Transverse colon (tissue), 4 donors: ENCODE data around the gene CFAP119. TPM values are rescaled to one million over a fixed set of nuclear protein-coding genes. Genes with fewer than 3 reads are reported as not detected.

Experiments used
- DNase-seq: peaks from one replicate; pipeline ENCODE4 v3.0.0-alpha.2; 2019
- H3K27ac ChIP-seq, 4 donors: fragments of 200-600 bp; sonication (generic); 2 replicates each; pipeline ENCODE4 v1.5.1; 2016 to 2018; ENCODE audit warnings: inconsistent platforms in 4 of 4
- H3K27me3 ChIP-seq: fragments of 200-600 bp; sonication (generic); 2 replicates; pipeline ENCODE4 v1.5.1; 2017; ENCODE audit warnings: inconsistent platforms
- H3K36me3 ChIP-seq, 4 donors: fragments of 200-600 bp; sonication (generic); 2 replicates each; pipeline ENCODE4 v1.5.1; 2017 to 2019; ENCODE audit warnings: inconsistent platforms in 4 of 4
- H3K4me1 ChIP-seq, 4 donors: fragments of 200-600 bp; sonication (generic); 2 replicates each; pipeline ENCODE4 v1.5.1; 2017 to 2020; ENCODE audit warnings: inconsistent platforms in 4 of 4
- H3K4me3 ChIP-seq, 4 donors: fragments of 200-600 bp; sonication (generic); 1 replicate in 1 of 4; 2 replicates in 3 of 4; pipeline versions ENCODE4 v1.5.1 to v1.6.1; 2017 to 2019; ENCODE audit warnings: inconsistent platforms in 4 of 4
- H3K9me3 ChIP-seq, 2 donors: fragments of 200-600 bp; sonication (generic); 2 replicates each; pipeline ENCODE4 v1.5.1; 2017 to 2019; ENCODE audit warnings: inconsistent platforms in 2 of 2
- CTCF ChIP-seq, 5 experiments: fragments of 200-600 bp in 3 of 5; fragments of 450-650 bp in 2 of 5; sonication (generic) in 3 of 5; IDR thresholded peaks; 1 replicate in 2 of 5; 2 replicates in 3 of 5; pipeline ENCODE4 v1.5.1; 2016 to 2017; ENCODE audit warnings: antibody characterized with exemption in 5 of 5, inconsistent platforms in 3 of 5, mild to moderate bottlenecking in 2 of 5, moderate library complexity in 1 of 5
- EP300 ChIP-seq: sonication (generic); formaldehyde crosslinking; IDR thresholded peaks from one replicate; pipeline ENCODE4 v1.6.1; 2017; ENCODE audit warnings: antibody characterized with exemption, low read depth
- POLR2A ChIP-seq: fragments of 450-650 bp; IDR thresholded peaks from one replicate; pipeline ENCODE4 v1.6.1; 2016; ENCODE audit warnings: antibody characterized with exemption, mild to moderate bottlenecking, moderate library complexity
- POLR2AphosphoS5 ChIP-seq, 3 donors: sonication (generic); formaldehyde crosslinking; IDR thresholded peaks; one replicate each; pipeline ENCODE4 v1.6.1; 2016; ENCODE audit warnings: antibody characterized with exemption in 3 of 3
- WGBS, 2 donors: methylation state at CpG; one replicate each; pipeline ENCODE4 v1.1.5; 2018; ENCODE audit warnings: low coverage in 1 of 2; 5-methylcytosine and 5-hydroxymethylcytosine counted together
- in situ Hi-C, 4 donors: fragments of 200-750 bp; cut with MboI; loops; one replicate each; pipeline versions ENCODE4 v1.15.0 to v1.15.1; 2017; ENCODE audit warnings: low sequenced_read_pairs in 3 of 4, low pct_ligation_motif_present in 1 of 4, low pct_unique_long_range_greater_than_20kb in 1 of 4
- intact Hi-C: fragments of 100-400 bp; cut with DNase I; formaldehyde crosslinking; loops from one replicate; pipeline ENCODE4 v1.15.1; 2023; ENCODE audit warnings: low total_unique reads
- total RNA-seq, 4 donors: library from RNA; depleted of rRNA; stranded (reverse); fragments of >200 nt; gene quantifications; one replicate each; pipeline ENCODE4 v1.1.0, GENCODE V29; 2016

The CFAP119 gene
- total RNA-seq, 4 donors from 2014 or later = 3.3 to 15.5 (median 6.0) TPM

GRCh38 chr16:30737794-30738648, 23.8 kb downstream of the CFAP119 start:
- no peak for DNase-seq
- no peaks in the 10 kb centered on the region for H3K9me3 ChIP-seq
- in situ Hi-C loops (no loop called here), intact Hi-C loops (no loop called here)
- H3K27ac ChIP-seq = no peak overlapping the region
- WGBS, 2 donors = 77 to 86% methylated on average over 5 to 25 of the region's 25 CpGs
- H3K4me1 ChIP-seq = peaks cover 8 to 31% (median 27%) of the 10 kb centered on the region in 4 donors
- no peaks in the 10 kb centered on the region for H3K27me3 ChIP-seq
- peaks cover 0 to 62% (median 31%) of the 10 kb centered on the region in 4 donors for H3K36me3 ChIP-seq
- H3K4me3 ChIP-seq = no peak overlapping the region
- TF ChIP-seq POLR2AphosphoS5 (IDR thresholded peaks at IDR 0.05) = no peak
- no peak for TF ChIP-seq POLR2A
- no peak for TF ChIP-seq CTCF (IDR thresholded peaks at IDR 0.05)
- no peak for TF ChIP-seq EP300

- Histone ChIP-seq H3K4me3 (no peak overlapping the region), H3K27ac (no peak overlapping the region), H3K9me3 (no peaks in the 10 kb centered on the region), H3K4me1 (peaks cover 8 to 30% (median 25%) of the 10 kb centered on the region in 4 donors), H3K36me3 (peaks cover 0 to 70% (median 35%) of the 10 kb centered on the region in 4 donors), H3K27me3 (no peaks in the 10 kb centered on the region)
- 94 to 95% methylated on average over 13 to 17 of the region's 17 CpGs for WGBS, 2 donors
- DNase-seq = no peak
- in situ Hi-C loops = no loop called here
- intact Hi-C loops = no loop called here
- TF ChIP-seq POLR2A (no peak), CTCF (IDR thresholded peaks at IDR 0.05) (no peak)
These were observed 24.7 kb downstream of the CFAP119 start for GRCh38 chr16:30736995-30737793.

- TF ChIP-seq CTCF (IDR thresholded peaks at IDR 0.05) (no peak), EP300 (no peak), POLR2AphosphoS5 (IDR thresholded peaks at IDR 0.05) (no peak), POLR2A (no peak)
- Histone ChIP-seq H3K4me1 (peaks cover 0 to 13% (median 2%) of the 10 kb centered on the region in 4 donors), H3K27ac (no peak overlapping the region), H3K4me3 (no peak overlapping the region), H3K27me3 (no peaks in the 10 kb centered on the region), H3K9me3 (no peaks in the 10 kb centered on the region), H3K36me3 (peaks cover 0 to 77% (median 35%) of the 10 kb centered on the region in 4 donors)
- intact Hi-C loops (no loop called here), in situ Hi-C loops (no loop called here)
- DNase-seq = no peak
- WGBS, 2 donors = 80 to 88% methylated on average over 2 to 3 of the region's 3 CpGs
These were observed 30.5 kb downstream of the CFAP119 start for GRCh38 chr16:30731411-30731810.

- Histone ChIP-seq H3K27me3 (no peaks in the 10 kb centered on the region), H3K27ac (peak overlapping the region; percentile 23 to 55 (median 42)), H3K4me3 (no peak overlapping the region), H3K4me1 (peaks cover 4 to 36% (median 21%) of the 10 kb centered on the region in 4 donors), H3K36me3 (peaks cover 0 to 65% (median 29%) of the 10 kb centered on the region in 4 donors), H3K9me3 (no peaks in the 10 kb centered on the region)
- no peak for TF ChIP-seq POLR2A
- TF ChIP-seq EP300 = no peak
- peak in 1 of 3 donors; percentile 16 for TF ChIP-seq POLR2AphosphoS5 (IDR thresholded peaks at IDR 0.05)
- TF ChIP-seq CTCF (IDR thresholded peaks at IDR 0.05) = no peak
- in situ Hi-C loops = no loop called here
- peak; percentile 83 for DNase-seq
- 59 to 70% methylated on average over 10 to 17 of the region's 17 CpGs for WGBS, 2 donors
- intact Hi-C loops = no loop called here
These were observed 32.8 kb downstream of the CFAP119 start for GRCh38 chr16:30728899-30729672.
